MM.1S (cell line): Measurements from ENCODE around the gene SMURF1.

Experiments
- DNase-seq: peaks from one replicate; pipeline ENCODE4 v3.0.0-alpha.2; 2015
- H2AFZ ChIP-seq: fragments of 300-600 bp; sonication (generic); 2 replicates; pipeline ENCODE4 v1.6.0; 2016; ENCODE audit warnings: antibody characterized with exemption, low read length
- H3F3A ChIP-seq: fragments of 300-600 bp; sonication (generic); 2 replicates; pipeline ENCODE4 v1.6.1; 2016; ENCODE audit warnings: mild to moderate bottlenecking, antibody characterized with exemption, low read length, moderate library complexity, mixed read lengths; ENCODE audit not compliant: insufficient read depth
- H3K27ac ChIP-seq: fragments of 300-600 bp; sonication (generic); 2 replicates; pipeline ENCODE4 v1.5.1; 2016; ENCODE audit warnings: mild to moderate bottlenecking, low read length
- H3K27me3 ChIP-seq: fragments of 300-600 bp; sonication (generic); replicated peaks from 2 replicates; pipeline ENCODE4 v1.6.0; 2016; ENCODE audit warnings: low read length; ENCODE audit not compliant: insufficient read depth
- H3K36me3 ChIP-seq: fragments of 300-600 bp; sonication (generic); replicated peaks from 2 replicates; pipeline ENCODE4 v1.6.1; 2016; ENCODE audit warnings: mild to moderate bottlenecking, low read length, mixed read lengths; ENCODE audit not compliant: insufficient read depth
- H3K4me1 ChIP-seq: fragments of 300-600 bp; sonication (generic); 2 replicates; pipeline ENCODE4 v1.6.1; 2016; ENCODE audit warnings: low read length, mixed read lengths
- H3K4me2 ChIP-seq: fragments of 300-600 bp; sonication (generic); 2 replicates; pipeline ENCODE4 v1.6.0; 2016; ENCODE audit warnings: low read depth, low read length
- H3K4me3 ChIP-seq: fragments of 300-600 bp; sonication (generic); 2 replicates; pipeline ENCODE4 v1.5.1; 2016; ENCODE audit warnings: low read length, mixed read lengths
- H3K79me2 ChIP-seq: fragments of 300-600 bp; sonication (generic); 2 replicates; pipeline ENCODE4 v1.6.1; 2016; ENCODE audit warnings: mixed run types, low read length, mixed read lengths
- H3K9ac ChIP-seq: fragments of 300-600 bp; sonication (generic); 2 replicates; pipeline ENCODE4 v1.6.1; 2016; ENCODE audit warnings: low read length, mixed read lengths
- H3K9me2 ChIP-seq: fragments of 300-600 bp; sonication (generic); replicated peaks from 2 replicates; pipeline ENCODE4 v1.6.1; 2016; ENCODE audit warnings: mild to moderate bottlenecking, low read length, mixed read lengths; ENCODE audit not compliant: insufficient read depth
- H3K9me3 ChIP-seq: fragments of 300-600 bp; sonication (generic); replicated peaks from 2 replicates; pipeline ENCODE4 v1.6.1; 2016; ENCODE audit warnings: mild to moderate bottlenecking, low read length, mixed read lengths; ENCODE audit not compliant: insufficient read depth
- H4K20me1 ChIP-seq: fragments of 300-600 bp; sonication (generic); 2 replicates; pipeline ENCODE4 v1.6.1; 2016; ENCODE audit warnings: mild to moderate bottlenecking, low read length, moderate library complexity, mixed read lengths; ENCODE audit not compliant: insufficient read depth
- CTCF ChIP-seq: fragments of 300-600 bp; sonication (generic); IDR thresholded peaks from 2 replicates; pipeline ENCODE4 v1.5.1; 2016; ENCODE audit warnings: antibody characterized with exemption, low read length, mixed read lengths
- EZH2 ChIP-seq: fragments of 300-600 bp; sonication (generic); optimal IDR thresholded peaks from 2 replicates; pipeline ENCODE3; 2017; ENCODE audit warnings: low read depth, mild to moderate bottlenecking, antibody characterized with exemption, low read length, mixed read lengths
- EZH2phosphoT487 ChIP-seq: fragments of 300-600 bp; sonication (generic); IDR thresholded peaks from 2 replicates; pipeline ENCODE4 v1.6.1; 2018; ENCODE audit warnings: antibody characterized with exemption, low read length

SMURF1 gene

GRCh38 chr7:98995111-98995510 lies 148.8 kb downstream of the SMURF1 start:
- Histone ChIP-seq H3K27me3 (no peaks in the 10 kb centered on the region), H3F3A (no peaks in the 10 kb centered on the region), H4K20me1 (no peaks in the 10 kb centered on the region), H3K9me2 (no peaks in the 10 kb centered on the region), H3K79me2 (no peaks in the 10 kb centered on the region), H3K4me3 (no peak overlapping the region), H3K4me2 (no peak overlapping the region), H3K27ac (no peak overlapping the region), H3K9ac (no peak overlapping the region), H3K9me3 (no peaks in the 10 kb centered on the region), H3K36me3 (peaks cover 19% of the 10 kb centered on the region; the same call in 1 of the 2 replicates), H3K4me1 (no peaks in the 10 kb centered on the region), H2AFZ (no peak overlapping the region)
- TF ChIP-seq CTCF (no peak), EZH2 (no peak), EZH2phosphoT487 (no peak)
- no peak for DNase-seq

- H3K4me2 ChIP-seq: no peak overlapping the region
- no peaks in the 10 kb centered on the region for H3F3A ChIP-seq
- H3K27me3 ChIP-seq: no peaks in the 10 kb centered on the region
- no peak for DNase-seq
- H3K79me2 ChIP-seq: no peaks in the 10 kb centered on the region
- H3K9me2 ChIP-seq: no peaks in the 10 kb centered on the region
- H3K4me1 ChIP-seq: no peaks in the 10 kb centered on the region
- H3K9ac ChIP-seq: no peak overlapping the region
- no peaks in the 10 kb centered on the region for H4K20me1 ChIP-seq
- no peak overlapping the region for H3K27ac ChIP-seq
- peaks cover 22% of the 10 kb centered on the region; the same call in 1 of the 2 replicates for H3K36me3 ChIP-seq
- H2AFZ ChIP-seq: no peak overlapping the region
- H3K9me3 ChIP-seq: no peaks in the 10 kb centered on the region
- no peak overlapping the region for H3K4me3 ChIP-seq
- no peak for TF ChIP-seq EZH2
- no peak for TF ChIP-seq EZH2phosphoT487
- no peak for TF ChIP-seq CTCF
Measured at GRCh38 chr7:98994046-98994944, 149.6 kb downstream of the SMURF1 start.

- no peak overlapping the region for H3K9ac ChIP-seq
- no peaks in the 10 kb centered on the region for H4K20me1 ChIP-seq
- H3K4me1 ChIP-seq: no peaks in the 10 kb centered on the region
- H3K9me3 ChIP-seq: no peaks in the 10 kb centered on the region
- H3K79me2 ChIP-seq: no peaks in the 10 kb centered on the region
- no peaks in the 10 kb centered on the region for H3F3A ChIP-seq
- no peak for DNase-seq
- TF ChIP-seq EZH2phosphoT487 (no peak), EZH2 (no peak), CTCF (no peak)
- peaks cover 32% of the 10 kb centered on the region for H3K36me3 ChIP-seq
- no peak overlapping the region for H3K4me3 ChIP-seq
- H3K27me3 ChIP-seq: no peaks in the 10 kb centered on the region
- H3K4me2 ChIP-seq: no peak overlapping the region
- H3K27ac ChIP-seq: no peak overlapping the region
- H2AFZ ChIP-seq: no peak overlapping the region
- H3K9me2 ChIP-seq: no peaks in the 10 kb centered on the region
Measured at GRCh38 chr7:98993024-98993897, 150.6 kb downstream of the SMURF1 start.
